ENCODE results near the gene UBE2L6. TPM values are rescaled to one million over a fixed set of nuclear protein-coding genes. Genes with fewer than 3 reads are reported as not detected.

UBE2L6 gene
- total RNA-seq, 2 donors from 2014 or later = 8.1 to 11.3 TPM

DNA sequence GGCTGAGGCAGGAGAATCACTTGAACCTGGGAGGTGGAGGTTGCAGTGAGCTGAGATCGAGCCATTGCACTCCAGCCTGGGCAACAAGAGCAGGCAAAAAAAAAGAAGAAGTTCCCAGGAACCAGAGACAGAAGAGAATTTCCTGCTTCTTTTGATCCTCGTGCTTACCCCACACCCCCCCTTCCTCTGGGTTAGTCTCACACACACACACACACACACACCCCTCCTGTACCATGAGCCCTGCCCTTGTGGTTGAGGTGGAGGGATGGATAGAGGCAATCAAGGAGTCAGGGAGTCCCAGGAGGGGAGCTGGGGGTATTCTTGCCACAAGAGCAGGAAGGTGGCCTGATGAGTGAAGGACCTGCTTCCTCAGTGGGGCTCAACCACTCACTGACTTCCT, 4.1 kb upstream of the UBE2L6 start:
- no peak for TF ChIP-seq CTCF (conservative IDR thresholded peaks at IDR 0.05)
- no peaks in the 10 kb centered on the region for H3K4me1 ChIP-seq (ENCODE audit: control insufficient read depth, insufficient read depth, low read length)
- no peak overlapping the region for H3K27ac ChIP-seq (ENCODE audit: low read depth, low read length)
- no peaks in the 10 kb centered on the region for H3K36me3 ChIP-seq (ENCODE audit: control insufficient read depth, insufficient read depth, low read length)
- Mint-ChIP-seq H3K9me3 (no peaks in the 10 kb centered on the region), H3K27ac (no peak overlapping the region), H3K4me1 (peaks cover 13% of the 10 kb centered on the region), H3K27me3 (ENCODE audit: insufficient read depth) (peaks cover 17% of the 10 kb centered on the region), H3K4me3 (no peak overlapping the region), H3K36me3 (ENCODE audit: low read depth) (no peaks in the 10 kb centered on the region)
- no peak overlapping the region for H3K4me3 ChIP-seq (ENCODE audit: low read length)
- DNase-seq = no peak
- no peak overlapping the region for H3K9ac ChIP-seq (ENCODE audit: extremely low read depth, low read length, poor library complexity, severe bottlenecking)
- H3K9me3 ChIP-seq (ENCODE audit: control insufficient read depth, low read length) = no peaks in the 10 kb centered on the region
- H3K27me3 ChIP-seq (ENCODE audit: control insufficient read depth, insufficient read depth, low read length, poor library complexity, severe bottlenecking) = peaks cover 6% of the 10 kb centered on the region
- WGBS, 2 experiments (ENCODE audit: insufficient coverage in 1 of 2, insufficient read length in 1 of 2) = 83 to 92% methylated on average over 1 of the region's 2 CpGs

DNA sequence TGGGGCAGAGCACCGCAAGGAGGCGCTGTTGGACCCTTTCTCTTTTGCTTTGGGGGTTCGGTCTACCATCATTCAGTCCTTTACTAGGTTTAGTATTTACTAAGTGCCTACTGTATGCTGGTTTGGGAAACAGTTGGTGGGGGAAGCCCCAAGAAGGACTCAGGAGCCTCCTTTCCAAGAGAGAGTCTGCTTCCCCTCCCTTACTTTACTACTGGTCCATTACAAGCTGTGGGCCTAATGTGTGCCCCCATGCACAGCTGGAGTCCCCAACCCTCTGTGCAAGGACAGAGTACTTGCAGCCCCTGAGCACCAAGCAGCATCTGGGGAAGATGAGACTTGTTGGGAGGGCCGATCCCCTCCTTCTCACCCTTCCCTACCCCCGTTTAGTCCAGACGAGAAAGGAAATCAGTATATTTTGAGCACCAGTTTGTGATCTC, 876 bp upstream of the UBE2L6 start:
- DNase-seq = peak; percentile 97
- peak; percentile 98 for TF ChIP-seq CTCF (conservative IDR thresholded peaks at IDR 0.05)

DNA sequence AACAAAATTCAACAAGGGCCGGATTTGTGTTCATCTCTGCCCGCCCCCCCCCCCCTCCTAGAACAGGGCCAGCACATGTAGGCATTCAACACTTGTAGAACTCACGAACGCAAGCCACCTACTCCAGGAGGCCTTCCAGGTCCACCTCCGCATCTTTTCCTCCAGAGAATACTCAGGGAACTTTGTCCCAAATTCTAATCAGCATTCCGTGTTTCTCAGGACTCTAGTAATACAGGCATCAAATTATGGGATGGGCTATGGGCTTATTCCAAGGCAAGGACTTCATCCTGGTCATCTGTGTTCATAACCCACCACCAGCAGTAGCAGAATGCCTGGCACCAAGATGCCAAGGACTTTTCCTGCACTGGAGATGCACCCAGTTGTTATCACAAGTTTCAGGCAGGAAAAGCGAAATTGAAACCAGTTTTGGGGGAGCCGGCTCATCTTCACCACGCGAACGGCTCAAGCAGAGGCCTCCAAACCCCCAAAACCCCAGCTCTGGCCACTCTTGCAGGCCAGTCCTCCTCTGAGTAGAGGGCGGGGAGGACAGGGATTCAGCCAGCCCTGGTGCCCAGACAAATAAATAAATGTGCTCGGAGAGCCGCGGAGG, 462 bp downstream of the UBE2L6 start:
- H3K9me3 ChIP-seq (ENCODE audit: control insufficient read depth, low read length) = no peaks in the 10 kb centered on the region
- no peak overlapping the region for H3K9ac ChIP-seq (ENCODE audit: extremely low read depth, low read length, poor library complexity, severe bottlenecking)
- Mint-ChIP-seq H3K4me1 (peaks cover 6% of the 10 kb centered on the region), H3K4me3 (peak overlapping the region; percentile 74), H3K9me3 (no peaks in the 10 kb centered on the region), H3K27ac (no peak overlapping the region), H3K36me3 (ENCODE audit: low read depth) (no peaks in the 10 kb centered on the region), H3K27me3 (ENCODE audit: insufficient read depth) (peaks cover 20% of the 10 kb centered on the region)
- no peaks in the 10 kb centered on the region for H3K4me1 ChIP-seq (ENCODE audit: control insufficient read depth, insufficient read depth, low read length)
- peaks cover 6% of the 10 kb centered on the region for H3K27me3 ChIP-seq (ENCODE audit: control insufficient read depth, insufficient read depth, low read length, poor library complexity, severe bottlenecking)
- no peaks in the 10 kb centered on the region for H3K36me3 ChIP-seq (ENCODE audit: control insufficient read depth, insufficient read depth, low read length)
- TF ChIP-seq CTCF (conservative IDR thresholded peaks at IDR 0.05) = no peak
- WGBS, 2 experiments (ENCODE audit: insufficient coverage in 1 of 2, insufficient read length in 1 of 2) = 42 to 84% methylated on average over 4 to 14 of the region's 15 CpGs
- DNase-seq = no peak
- H3K27ac ChIP-seq (ENCODE audit: low read depth, low read length) = no peak overlapping the region
- peak overlapping the region; percentile 73 for H3K4me3 ChIP-seq (ENCODE audit: low read length)

More for the DNA sequence above, 876 bp upstream of the UBE2L6 start:
- 39 to 72% methylated on average over 3 to 6 of the region's 6 CpGs for WGBS, 2 experiments (ENCODE audit: insufficient coverage in 1 of 2, insufficient read length in 1 of 2)
- H3K4me1 Mint-ChIP-seq = peaks cover 4% of the 10 kb centered on the region
- Histone ChIP-seq H3K9me3 (ENCODE audit: control insufficient read depth, low read length) (no peaks in the 10 kb centered on the region), H3K4me3 (ENCODE audit: low read length) (peak overlapping the region; percentile 84), H3K4me1 (ENCODE audit: control insufficient read depth, insufficient read depth, low read length) (no peaks in the 10 kb centered on the region), H3K27me3 (ENCODE audit: control insufficient read depth, insufficient read depth, low read length, poor library complexity, severe bottlenecking) (peaks cover 6% of the 10 kb centered on the region), H3K27ac (ENCODE audit: low read depth, low read length) (peak overlapping the region; percentile 95), H3K36me3 (ENCODE audit: control insufficient read depth, insufficient read depth, low read length) (no peaks in the 10 kb centered on the region), H3K9ac (ENCODE audit: extremely low read depth, low read length, poor library complexity, severe bottlenecking) (no peak overlapping the region)
- peak overlapping the region; percentile 85 for H3K27ac Mint-ChIP-seq
- H3K4me3 Mint-ChIP-seq = peak overlapping the region; percentile 74
- H3K36me3 Mint-ChIP-seq (ENCODE audit: low read depth) = no peaks in the 10 kb centered on the region
- peaks cover 20% of the 10 kb centered on the region for H3K27me3 Mint-ChIP-seq (ENCODE audit: insufficient read depth)
- H3K9me3 Mint-ChIP-seq = no peaks in the 10 kb centered on the region

Data from endodermal cell (in vitro differentiated cells).